Hepatocyte (in vitro differentiated cells): ENCODE results near the gene MAST3. TPM values are rescaled to one million over a fixed set of nuclear protein-coding genes. Genes with fewer than 3 reads are reported as not detected.

Source experiments
- DNase-seq: peaks from one replicate; pipeline ENCODE4 v3.0.0-alpha.2; 2016; ENCODE audit warnings: low spot score
- H2AFZ ChIP-seq: fragments of 200-600 bp; sonication (generic); 2 replicates; pipeline ENCODE4 v1.6.0; 2016; ENCODE audit warnings: antibody characterized with exemption, mild to moderate bottlenecking
- H3K27ac ChIP-seq: fragments of 200-600 bp; sonication (generic); 2 replicates; pipeline ENCODE4 v1.5.1; 2016; ENCODE audit warnings: mild to moderate bottlenecking
- H3K27me3 ChIP-seq: fragments of 200-600 bp; sonication (generic); 2 replicates; pipeline ENCODE4 v1.6.1; 2016
- H3K36me3 ChIP-seq: fragments of 200-600 bp; sonication (generic); replicated peaks from 2 replicates; pipeline ENCODE4 v1.5.1; 2016; ENCODE audit warnings: low read depth; ENCODE audit not compliant: insufficient read depth
- H3K4me1 ChIP-seq: fragments of 200-600 bp; sonication (generic); 2 replicates; pipeline ENCODE4 v1.5.1; 2016; ENCODE audit warnings: mild to moderate bottlenecking, moderate library complexity; ENCODE audit not compliant: insufficient read depth
- H3K4me2 ChIP-seq: fragments of 200-600 bp; sonication (generic); 2 replicates; pipeline ENCODE4 v1.6.0; 2016
- H3K4me3 ChIP-seq: fragments of 200-600 bp; sonication (generic); 2 replicates; pipeline ENCODE4 v1.5.1; 2016; ENCODE audit warnings: mild to moderate bottlenecking
- H3K79me2 ChIP-seq: fragments of 200-600 bp; sonication (generic); 2 replicates; pipeline ENCODE4 v1.6.0; 2017; ENCODE audit warnings: mild to moderate bottlenecking
- H3K9me2 ChIP-seq: fragments of 200-600 bp; sonication (generic); replicated peaks from 2 replicates; pipeline ENCODE4 v1.6.0; 2017; ENCODE audit warnings: mild to moderate bottlenecking; ENCODE audit not compliant: insufficient read depth
- H3K9me3 ChIP-seq: fragments of 200-600 bp; sonication (generic); 2 replicates; pipeline ENCODE4 v1.5.1; 2016; ENCODE audit warnings: low read depth, mild to moderate bottlenecking
- H4K20me1 ChIP-seq: fragments of 200-600 bp; sonication (generic); 2 replicates; pipeline ENCODE4 v1.6.0; 2016; ENCODE audit warnings: mild to moderate bottlenecking; ENCODE audit not compliant: insufficient read depth, poor library complexity, severe bottlenecking
- EZH2 ChIP-seq: fragments of 200-600 bp; sonication (generic); IDR thresholded peaks from 2 replicates; pipeline ENCODE4 v1.6.1; 2016; ENCODE audit warnings: antibody characterized with exemption, mild to moderate bottlenecking, borderline replicate concordance
- EZH2phosphoT487 ChIP-seq: fragments of 200-600 bp; sonication (generic); IDR thresholded peaks from one replicate; pipeline ENCODE4 v1.6.1; 2018; ENCODE audit warnings: antibody characterized with exemption, mild to moderate bottlenecking, low read depth, moderate library complexity; ENCODE audit not compliant: unreplicated experiment, severe bottlenecking
- WGBS: methylation state at CpG from one replicate; pipeline ENCODE4 v1.1.6; 2016; ENCODE audit warnings: low lambda C conversion rate; ENCODE audit errors: missing lambda C conversion rate; 5-methylcytosine and 5-hydroxymethylcytosine counted together
- polyA plus RNA-seq: library from polyadenylated mRNA; unstranded; fragments of >200 nt; fragmentation: Nextera tagmentation; extraction: Ambion mirVana; gene quantifications from 2 replicates; pipeline ENCODE4 v1.2.1, GENCODE V29; 2016
- total RNA-seq: library from RNA; depleted of rRNA; stranded (reverse); fragments of >200 nt; gene quantifications from 2 replicates; pipeline ENCODE4 v1.2.3, GENCODE V29; 2014
- TF ChIP-seq, protein P1 (sequence below): fragments of 200-600 bp; sonication (generic); IDR thresholded peaks from 2 replicates; pipeline ENCODE4 v1.5.1; 2016; ENCODE audit warnings: antibody characterized with exemption, mild to moderate bottlenecking; ENCODE audit not compliant: poor library complexity

Gene MAST3
- total and polyA plus RNA-seq, 2 experiments from 2014 or later, result 9.7 to 10.3 TPM

DNA sequence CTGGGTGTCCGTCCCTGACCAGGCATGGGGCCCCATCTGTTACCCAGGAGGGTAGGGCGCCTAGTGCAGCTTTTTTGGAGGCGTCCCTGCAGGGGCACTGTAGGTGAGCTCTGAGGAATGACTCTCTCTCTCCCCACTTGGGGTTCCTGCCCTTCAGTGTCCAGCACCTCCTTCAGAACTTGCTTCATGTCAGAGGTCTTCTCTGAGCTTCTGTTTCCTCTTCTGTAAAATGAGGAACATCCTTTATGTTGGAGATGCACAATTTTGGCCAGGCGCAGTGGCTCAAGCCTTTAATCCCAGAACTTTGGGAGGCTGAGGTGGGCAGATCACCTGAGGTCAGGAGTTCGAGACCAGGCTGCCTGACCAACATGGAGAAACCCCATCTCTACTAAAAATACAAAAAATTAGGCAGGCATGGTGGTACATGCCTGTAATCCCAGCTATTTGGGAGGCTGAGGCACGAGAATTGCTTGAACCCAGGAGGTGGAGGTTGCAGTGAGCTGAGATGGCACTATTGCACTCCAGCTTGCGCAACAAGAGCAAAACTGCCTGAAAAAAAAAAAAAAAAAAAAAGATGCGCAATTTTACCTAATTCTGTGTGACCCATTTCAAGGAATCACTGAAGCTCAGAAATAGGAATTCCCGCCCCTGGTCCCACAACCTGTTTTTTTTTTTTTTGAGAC, 40.2 kb downstream of the MAST3 start:
- H3K9me2 ChIP-seq, result no peaks in the 10 kb centered on the region
- WGBS, result 96% methylated on average over 9 of the region's 9 CpGs
- H2AFZ ChIP-seq, result no peak overlapping the region
- H3K27ac ChIP-seq, result no peak overlapping the region
- no peak for DNase-seq
- H3K4me1 ChIP-seq, result peaks cover 10% of the 10 kb centered on the region
- H4K20me1 ChIP-seq, result no peaks in the 10 kb centered on the region
- no peak overlapping the region for H3K4me2 ChIP-seq
- no peaks in the 10 kb centered on the region for H3K36me3 ChIP-seq
- H3K4me3 ChIP-seq, result no peak overlapping the region
- H3K9me3 ChIP-seq, result no peaks in the 10 kb centered on the region
- TF ChIP-seq EZH2, result no peak
- TF ChIP-seq, protein P1, sequence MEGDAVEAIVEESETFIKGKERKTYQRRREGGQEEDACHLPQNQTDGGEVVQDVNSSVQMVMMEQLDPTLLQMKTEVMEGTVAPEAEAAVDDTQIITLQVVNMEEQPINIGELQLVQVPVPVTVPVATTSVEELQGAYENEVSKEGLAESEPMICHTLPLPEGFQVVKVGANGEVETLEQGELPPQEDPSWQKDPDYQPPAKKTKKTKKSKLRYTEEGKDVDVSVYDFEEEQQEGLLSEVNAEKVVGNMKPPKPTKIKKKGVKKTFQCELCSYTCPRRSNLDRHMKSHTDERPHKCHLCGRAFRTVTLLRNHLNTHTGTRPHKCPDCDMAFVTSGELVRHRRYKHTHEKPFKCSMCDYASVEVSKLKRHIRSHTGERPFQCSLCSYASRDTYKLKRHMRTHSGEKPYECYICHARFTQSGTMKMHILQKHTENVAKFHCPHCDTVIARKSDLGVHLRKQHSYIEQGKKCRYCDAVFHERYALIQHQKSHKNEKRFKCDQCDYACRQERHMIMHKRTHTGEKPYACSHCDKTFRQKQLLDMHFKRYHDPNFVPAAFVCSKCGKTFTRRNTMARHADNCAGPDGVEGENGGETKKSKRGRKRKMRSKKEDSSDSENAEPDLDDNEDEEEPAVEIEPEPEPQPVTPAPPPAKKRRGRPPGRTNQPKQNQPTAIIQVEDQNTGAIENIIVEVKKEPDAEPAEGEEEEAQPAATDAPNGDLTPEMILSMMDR, result no peak
- no peak for TF ChIP-seq EZH2phosphoT487
- H3K27me3 ChIP-seq, result no peaks in the 10 kb centered on the region
- no peaks in the 10 kb centered on the region for H3K79me2 ChIP-seq

DNA sequence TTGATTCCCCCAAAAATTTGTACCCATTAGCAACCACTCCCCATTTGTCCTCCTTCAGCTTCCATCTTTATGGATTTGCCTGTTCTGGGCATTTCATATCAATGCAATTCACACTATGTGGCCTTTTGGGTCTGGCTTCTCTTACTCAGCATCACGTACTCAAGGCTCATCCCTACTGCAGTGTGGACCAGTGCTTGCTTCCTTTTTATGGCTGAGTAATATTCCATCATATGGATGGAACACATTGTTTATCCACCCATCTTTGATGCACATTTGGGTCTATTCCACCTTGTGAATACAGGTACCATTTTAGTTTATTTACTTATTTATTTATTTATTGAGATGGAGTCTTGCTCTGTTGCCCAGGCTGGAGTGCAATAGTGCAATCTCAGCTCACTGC, 42.9 kb downstream of the MAST3 start:
- no peaks in the 10 kb centered on the region for H4K20me1 ChIP-seq
- no peak for DNase-seq
- TF ChIP-seq EZH2phosphoT487, result no peak
- no peak for TF ChIP-seq EZH2
- TF ChIP-seq, protein P1, result no peak
- no peak overlapping the region for H3K4me3 ChIP-seq
- peaks cover 7% of the 10 kb centered on the region for H3K4me1 ChIP-seq
- H3K27me3 ChIP-seq, result no peaks in the 10 kb centered on the region
- H3K79me2 ChIP-seq, result no peaks in the 10 kb centered on the region
- 100% methylated on average over 1 of the region's 1 CpG for WGBS
- H3K27ac ChIP-seq, result no peak overlapping the region
- no peaks in the 10 kb centered on the region for H3K36me3 ChIP-seq
- H3K9me3 ChIP-seq, result no peaks in the 10 kb centered on the region
- no peak overlapping the region for H2AFZ ChIP-seq
- H3K9me2 ChIP-seq, result no peaks in the 10 kb centered on the region
- H3K4me2 ChIP-seq, result no peak overlapping the region

DNA sequence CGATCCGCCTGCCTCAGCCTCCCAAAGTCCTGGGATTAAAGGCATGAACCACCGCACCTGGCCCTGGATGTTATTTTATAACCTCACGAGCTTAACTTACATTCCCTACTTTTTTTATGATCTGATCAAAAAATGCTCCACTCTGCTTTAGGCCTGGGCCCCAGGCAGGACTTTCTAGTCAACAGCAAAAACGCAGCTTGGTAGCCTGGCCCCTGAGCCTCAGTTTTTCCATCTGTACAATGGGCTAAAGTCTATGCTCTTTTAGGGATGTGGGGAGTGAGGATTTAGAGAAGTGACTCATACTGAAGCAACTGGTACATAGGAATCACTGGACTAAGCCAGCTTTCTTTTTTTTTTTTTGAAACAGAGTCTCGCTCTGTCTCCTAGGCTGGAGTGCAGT, 43.5 kb downstream of the MAST3 start:
- TF ChIP-seq EZH2, result no peak
- TF ChIP-seq EZH2phosphoT487, result no peak
- DNase-seq, result no peak
- no peaks in the 10 kb centered on the region for H3K79me2 ChIP-seq
- no peaks in the 10 kb centered on the region for H3K36me3 ChIP-seq
- H3K9me3 ChIP-seq, result no peaks in the 10 kb centered on the region
- peaks cover 4% of the 10 kb centered on the region for H3K4me1 ChIP-seq
- no peak overlapping the region for H3K27ac ChIP-seq
- H3K27me3 ChIP-seq, result no peaks in the 10 kb centered on the region
- no peak overlapping the region for H2AFZ ChIP-seq
- no peak overlapping the region for H3K4me3 ChIP-seq
- no peak overlapping the region for H3K4me2 ChIP-seq
- no peaks in the 10 kb centered on the region for H3K9me2 ChIP-seq
- H4K20me1 ChIP-seq, result no peaks in the 10 kb centered on the region
- 96% methylated on average over 5 of the region's 6 CpGs for WGBS

DNA sequence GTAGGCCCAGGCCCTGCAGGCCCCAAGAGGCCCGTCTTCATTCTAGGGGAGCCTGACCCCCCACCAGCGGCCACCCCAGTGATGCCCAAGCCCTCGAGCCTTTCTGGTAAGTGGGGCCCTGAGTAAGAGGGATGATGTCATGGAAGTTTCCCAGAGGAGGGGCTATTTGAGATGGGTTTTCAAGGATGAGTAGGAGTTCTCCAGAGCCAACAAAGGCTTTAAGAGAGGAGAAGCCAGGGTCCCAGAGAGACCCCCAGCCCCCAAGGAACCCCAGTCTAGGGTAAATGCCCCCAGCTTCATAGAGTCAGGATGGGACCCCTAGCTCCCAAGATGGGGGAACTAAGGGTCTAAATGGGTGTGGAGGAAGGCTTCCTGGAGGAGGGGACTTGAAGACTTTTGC, 46.3 kb downstream of the MAST3 start:
- Histone ChIP-seq H3K79me2 (no peaks in the 10 kb centered on the region), H3K27ac (no peak overlapping the region), H3K36me3 (no peaks in the 10 kb centered on the region), H2AFZ (no peak overlapping the region), H3K4me1 (no peaks in the 10 kb centered on the region), H3K4me2 (no peak overlapping the region), H4K20me1 (no peaks in the 10 kb centered on the region), H3K9me2 (no peaks in the 10 kb centered on the region), H3K27me3 (no peaks in the 10 kb centered on the region), H3K4me3 (no peak overlapping the region), H3K9me3 (no peaks in the 10 kb centered on the region)
- TF ChIP-seq, protein P1, result no peak
- TF ChIP-seq EZH2phosphoT487 (no peak), EZH2 (no peak)
- no peak for DNase-seq
- WGBS, result 98% methylated on average over 3 of the region's 3 CpGs
